A549 (cell line): ENCODE results near the gene ZDBF2. TPM values are rescaled to one million over a fixed set of nuclear protein-coding genes. Genes with fewer than 3 reads are reported as not detected.

Experiments used
- ATAC-seq, 2 experiments: fragments of 200-7000 bp in 1 of 2; fragments of >200 bp in 1 of 2; cut with Nextera tagmentation in 1 of 2; cut with Tn5 transposase in 1 of 2; 3 replicates each; pipeline versions ENCODE4 v1.8.0 to v1.9.1; 2018 to 2020; ENCODE audit warnings: mild to moderate bottlenecking in 1 of 2, moderate library complexity in 1 of 2
- CTCF ChIA-PET: fragments of 300-600 bp; sonication (Branson Sonifier 250); formaldehyde crosslinking; extraction: SDS; loops from one replicate; lab custom pipeline; 2021; ENCODE audit warnings: antibody characterized with exemption, inconsistent platforms; lab: Yijun Ruan, JAX
- POLR2A ChIA-PET: fragments of 350-600 bp; formaldehyde crosslinking; extraction: SDS; loops from one replicate; lab custom pipeline; 2021; ENCODE audit warnings: antibody characterized with exemption, inconsistent platforms; lab: Yijun Ruan, JAX
- DNase-seq, 2 experiments: peaks; one replicate each; pipeline versions ENCODE4 v3.0.0 to v3.0.0-alpha.2; 2011 to 2016; ENCODE audit warnings: low read depth in 1 of 2, low spot score in 1 of 2
- FAIRE-seq: peaks from 2 replicates; lab custom pipeline; 2011; peaks lifted over from hg19 to GRCh38; lab: Jason Lieb, UNC
- H3K27ac ChIP-seq, 2 experiments: fragments of >200 bp; sonication (Bioruptor Twin); formaldehyde crosslinking; 3 replicates each; pipeline ENCODE4 v1.5.1; 2016 to 2017
- H3K4me1 ChIP-seq: fragments of >200 bp; sonication (Bioruptor Twin); formaldehyde crosslinking; 3 replicates; pipeline ENCODE4 v1.6.1; 2016
- H3K4me2 ChIP-seq: fragments of >200 bp; sonication (Bioruptor Twin); formaldehyde crosslinking; 3 replicates; pipeline ENCODE4 v1.6.1; 2016
- H3K4me3 ChIP-seq: fragments of >200 bp; sonication (Bioruptor Twin); formaldehyde crosslinking; 3 replicates; pipeline ENCODE4 v1.5.1; 2016
- H3K9me3 ChIP-seq: fragments of >200 bp; sonication (Bioruptor Twin); formaldehyde crosslinking; 3 replicates; pipeline ENCODE4 v1.6.1; 2016
- ATOH8 ChIP-seq: fragments of 250-450 bp; sonication (Bioruptor Pico); IDR thresholded peaks from 2 replicates; pipeline ENCODE4 v1.5.0; 2020; ENCODE audit warnings: low read depth, mild to moderate bottlenecking, moderate library complexity
- CEBPB ChIP-seq, 2 experiments: fragments of >200 bp in 1 of 2; sonication (Bioruptor Twin) in 1 of 2; formaldehyde crosslinking in 1 of 2; IDR thresholded peaks; 2 replicates each; pipeline ENCODE4 v1.6.1; 2012 to 2016
- CHD2 ChIP-seq: fragments of 150-350 bp; IDR thresholded peaks from 2 replicates; pipeline ENCODE4 v1.6.1; 2014; ENCODE audit warnings: low read length; ENCODE audit not compliant: partially characterized antibody
- CTCF ChIP-seq: fragments of >200 bp; sonication (Bioruptor Twin); formaldehyde crosslinking; IDR thresholded peaks from 3 replicates; pipeline ENCODE4 v1.5.1; 2016
- EP300 ChIP-seq, 2 experiments: fragments of >200 bp; sonication (Bioruptor Twin); formaldehyde crosslinking; IDR thresholded peaks; 2 replicates in 1 of 2; 3 replicates in 1 of 2; pipeline ENCODE4 v1.6.1; 2016 to 2017
- FOSB ChIP-seq: fragments of 250-450 bp; sonication (Bioruptor Pico); IDR thresholded peaks from 2 replicates; pipeline ENCODE4 v1.5.0; 2020; ENCODE audit warnings: mild to moderate bottlenecking, moderate library complexity
- FOXS1 ChIP-seq: fragments of 250-450 bp; sonication (Bioruptor Pico); IDR thresholded peaks from 2 replicates; pipeline ENCODE4 v1.5.0; 2020; ENCODE audit warnings: mild to moderate bottlenecking, moderate library complexity
- GATA3 ChIP-seq: IDR thresholded peaks from 2 replicates; pipeline ENCODE4 v1.6.1; 2012; ENCODE audit warnings: borderline replicate concordance
- HES2 ChIP-seq: fragments of >200 bp; sonication (Bioruptor Twin); formaldehyde crosslinking; IDR thresholded peaks from 2 replicates; pipeline ENCODE4 v1.6.1; 2016
- HMGXB4 ChIP-seq: fragments of 250-450 bp; sonication (Bioruptor Pico); IDR thresholded peaks from 2 replicates; pipeline ENCODE4 v1.5.0; 2021; ENCODE audit warnings: mild to moderate bottlenecking, moderate library complexity, borderline replicate concordance
- MAFK ChIP-seq: fragments of 450-650 bp; IDR thresholded peaks from 2 replicates; pipeline ENCODE4 v1.6.1; 2014; ENCODE audit not compliant: partially characterized antibody
- MYC ChIP-seq: IDR thresholded peaks from 2 replicates; pipeline ENCODE4 v1.6.1; 2012; ENCODE audit warnings: mild to moderate bottlenecking, inconsistent platforms, low read length, improper control_type of control experiment, borderline replicate concordance
- PBX3 ChIP-seq: IDR thresholded peaks from 2 replicates; pipeline ENCODE4 v1.6.1; 2012
- RARB ChIP-seq: fragments of 250-450 bp; sonication (Bioruptor Pico); IDR thresholded peaks from 2 replicates; pipeline ENCODE4 v1.8.0; 2021; ENCODE audit warnings: mild to moderate bottlenecking, moderate library complexity
- REST ChIP-seq: fragments of 200-600 bp; sonication (generic); IDR thresholded peaks from 2 replicates; pipeline ENCODE4 v1.6.1; 2016; ENCODE audit warnings: antibody characterized with exemption, mild to moderate bottlenecking, moderate library complexity
- RFX5 ChIP-seq: fragments of 450-650 bp; IDR thresholded peaks from 2 replicates; pipeline ENCODE4 v1.7.1; 2014; ENCODE audit warnings: antibody characterized with exemption, mild to moderate bottlenecking, moderate library complexity
- RNF2 ChIP-seq: fragments of 200-600 bp; sonication (generic); IDR thresholded peaks from 2 replicates; pipeline ENCODE4 v1.6.1; 2016; ENCODE audit warnings: low read depth, mild to moderate bottlenecking, antibody characterized with exemption, moderate library complexity, borderline replicate concordance
- TFCP2L1 ChIP-seq: fragments of 250-450 bp; sonication (Bioruptor Pico); IDR thresholded peaks from 2 replicates; pipeline ENCODE4 v1.5.0; 2021; ENCODE audit warnings: mild to moderate bottlenecking
- TP53 ChIP-seq: fragments of 250-450 bp; sonication (Bioruptor Pico); IDR thresholded peaks from 2 replicates; pipeline ENCODE4 v1.5.0; 2021; ENCODE audit warnings: mild to moderate bottlenecking, moderate library complexity
- ZSCAN20 ChIP-seq: fragments of 250-450 bp; sonication (Bioruptor Pico); IDR thresholded peaks from 2 replicates; pipeline ENCODE4 v1.8.0; 2022; ENCODE audit warnings: mild to moderate bottlenecking, moderate library complexity
- WGBS: methylation state at CpG from one replicate; pipeline ENCODE4 v1.1.6; 2017; ENCODE audit errors: missing lambda C conversion rate; 5-methylcytosine and 5-hydroxymethylcytosine counted together
- polyA plus RNA-seq, 4 experiments: library from polyadenylated mRNA; depleted of rRNA in 3 of 4; stranded (reverse); fragments of >200 nt; fragmentation: RNase III in 1 of 4; extraction: RNeasy Plus Mini Kit Qiagen cat#74134 plus additional on column Dnase treatment in 1 of 4; gene quantifications; 2 replicates in 3 of 4; 3 replicates in 1 of 4; pipeline ENCODE4 v1.2.3, GENCODE V29; 2011 to 2017

ZDBF2 gene
- polyA plus RNA-seq, 2 of the 4 experiments (the other 2 are of a cell fraction), result 1.5 to 8.4 TPM

GRCh38 chr2:206263959-206264603, 10.4 kb upstream of the ZDBF2 start (continued):
- TF ChIP-seq ATOH8 (CRISPR knock-in tag) (no peak), ZSCAN20 (CRISPR knock-in tag) (no peak), RARB (CRISPR knock-in tag) (no peak)

GRCh38 chr2:206266130-206267125, 8.0 kb upstream of the ZDBF2 start:
- DNase-seq (no peak), FAIRE-seq (no peak), ATAC-seq (peak; percentile 54 to 63; a peak in 4 of 6 replicates)
- no peak overlapping the region for H3K4me2 ChIP-seq
- no peaks in the 10 kb centered on the region for H3K9me3 ChIP-seq
- WGBS, result 62% methylated on average over 10 of the region's 10 CpGs
- TF ChIP-seq REST (no peak), CHD2 (no peak), GATA3 (no peak), TP53 (CRISPR knock-in tag) (no peak), PBX3 (no peak), RNF2 (no peak)
- no peak overlapping the region for H3K27ac ChIP-seq
- no peak overlapping the region for H3K4me3 ChIP-seq
- ChIA-PET POLR2A (no interaction called here), CTCF (no interaction called here)
- no peaks in the 10 kb centered on the region for H3K4me1 ChIP-seq

- 35% methylated on average over 5 of the region's 5 CpGs for WGBS
- no peak for ATAC-seq
- Histone ChIP-seq H3K27ac (no peak overlapping the region), H3K9me3 (no peaks in the 10 kb centered on the region), H3K4me2 (no peak overlapping the region), H3K4me1 (no peaks in the 10 kb centered on the region)
- ChIA-PET POLR2A (no interaction called here), CTCF (no interaction called here)
- no peak for DNase-seq
- TF ChIP-seq EP300 (IDR thresholded peaks at IDR 0.05), result no peak
- TF ChIP-seq HMGXB4, result no peak
- TF ChIP-seq HES2, result no peak
- no peak for TF ChIP-seq MYC
- no peak for TF ChIP-seq FOSB (CRISPR knock-in tag)
- no peak for TF ChIP-seq MAFK
- TF ChIP-seq TFCP2L1, result no peak
- TF ChIP-seq FOXS1 (CRISPR knock-in tag), result no peak
- TF ChIP-seq CEBPB (IDR thresholded peaks at IDR 0.05), result no peak
- no peak for TF ChIP-seq RNF2
- no peak for TF ChIP-seq CTCF
- TF ChIP-seq CHD2, result no peak
- TF ChIP-seq RFX5, result no peak
- TF ChIP-seq, all 56 proteins: peak for 0
- no peak overlapping the region for H3K4me3 ChIP-seq
- no peak for FAIRE-seq
Observed at GRCh38 chr2:206267567-206267966, 6.9 kb upstream of the ZDBF2 start.
